HG03575 (cell line): ENCODE results near the gene RPS26.
"Not testable (repeated sequence)": the region's sequence is repeated elsewhere in the genome, so short reads cannot be mapped to it uniquely, and the experiment has no call there.

ENCODE experiments used
- ATAC-seq: cut with Tn5 transposase; IDR thresholded peaks from one replicate; pipeline ENCODE4 v1.9.1; 2021; ENCODE audit not compliant: unreplicated experiment, insufficient number of reproducible peaks, low FRiP score; ENCODE audit errors: extremely low read depth

RPS26 gene

DNA sequence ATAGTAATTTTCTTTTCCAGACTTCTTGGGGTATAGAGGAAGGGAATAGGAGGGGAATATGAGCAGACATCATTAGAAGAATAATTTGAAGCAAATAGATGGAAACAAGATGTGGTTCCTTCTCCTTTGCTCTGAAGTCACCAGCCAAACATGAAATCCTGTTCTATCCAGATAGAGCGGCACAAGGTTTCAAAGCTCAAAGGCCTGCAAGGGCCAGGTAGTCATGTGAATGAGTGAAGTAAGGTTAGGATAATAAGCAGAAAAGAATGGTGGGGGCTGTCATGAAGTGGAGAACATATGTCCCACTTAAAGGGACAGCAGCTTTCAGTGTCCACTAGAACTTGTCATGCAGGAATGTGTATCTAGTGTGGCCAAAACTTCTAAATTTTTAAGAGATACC is 23.4 kb upstream of the RPS26 start:
- ATAC-seq = no peak

DNA sequence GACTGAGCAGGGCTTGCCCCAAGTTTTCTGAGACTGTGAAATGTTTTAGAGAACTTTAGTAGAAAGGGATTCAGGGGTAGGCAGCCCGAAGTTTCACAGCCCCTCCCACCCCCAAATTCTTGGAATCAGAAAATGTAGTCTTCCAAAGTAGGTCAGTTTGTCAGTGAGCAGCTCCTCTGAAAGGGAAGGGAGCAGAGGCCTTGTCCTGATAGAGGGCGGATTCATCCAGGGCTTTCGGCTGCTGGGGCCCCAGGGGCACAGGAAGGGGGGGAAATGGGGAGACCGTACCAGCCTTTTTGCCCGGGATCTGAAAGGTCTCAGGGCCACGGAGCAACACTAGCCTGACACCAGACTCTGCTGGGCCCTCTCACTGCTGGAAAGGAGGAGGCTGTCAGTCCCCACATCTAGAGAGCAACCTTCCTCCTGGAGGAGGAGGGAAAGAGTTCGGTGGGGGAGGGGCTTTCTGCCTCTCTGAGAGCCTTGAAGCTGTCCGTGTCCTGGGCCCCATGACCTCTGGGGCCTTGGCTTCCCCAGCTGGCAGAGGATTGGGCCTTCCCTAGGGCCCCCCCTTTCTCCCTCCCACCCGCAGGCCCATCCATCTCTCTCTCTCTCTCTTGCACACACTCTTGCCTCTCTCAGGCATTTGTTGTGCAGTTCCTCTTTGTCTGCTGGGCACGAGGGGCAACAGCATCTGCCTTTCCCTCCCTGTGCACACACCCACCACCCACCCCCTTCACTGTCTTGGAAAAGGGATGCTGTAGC is 21.1 kb upstream of the RPS26 start, which contains the start of gene IKZF4:
IKZF4 (plus strand) TSS at position 621 of the 762 bp plus-strand sequence. CDS start 451 bp downstream, outside the sequence.
- ATAC-seq = no peak

- ATAC-seq = no peak
These were observed 19.7 kb upstream of the RPS26 start for GRCh38 chr12:56021889-56022497.

- no peak for ATAC-seq
These were observed 13.1 kb upstream of the RPS26 start for GRCh38 chr12:56028511-56029165.

DNA sequence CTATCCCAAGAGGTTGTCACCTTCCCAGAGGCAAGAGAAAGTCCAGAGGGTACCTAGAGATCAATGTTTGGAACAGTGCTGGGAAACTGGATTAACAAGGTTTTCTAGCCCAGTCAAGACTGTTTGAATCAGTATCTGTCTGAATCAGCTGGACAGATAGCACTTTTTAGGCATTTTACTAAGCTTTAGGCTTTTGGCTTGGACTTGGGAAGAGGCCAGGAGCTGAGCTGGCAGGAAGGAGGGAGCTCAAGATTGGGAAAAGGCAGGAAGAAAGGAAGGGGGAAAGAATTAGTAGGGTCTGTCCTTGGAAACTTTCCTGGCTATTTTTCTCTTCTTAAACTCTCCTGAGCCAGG is 12.6 kb upstream of the RPS26 start:
- no peak for ATAC-seq

DNA sequence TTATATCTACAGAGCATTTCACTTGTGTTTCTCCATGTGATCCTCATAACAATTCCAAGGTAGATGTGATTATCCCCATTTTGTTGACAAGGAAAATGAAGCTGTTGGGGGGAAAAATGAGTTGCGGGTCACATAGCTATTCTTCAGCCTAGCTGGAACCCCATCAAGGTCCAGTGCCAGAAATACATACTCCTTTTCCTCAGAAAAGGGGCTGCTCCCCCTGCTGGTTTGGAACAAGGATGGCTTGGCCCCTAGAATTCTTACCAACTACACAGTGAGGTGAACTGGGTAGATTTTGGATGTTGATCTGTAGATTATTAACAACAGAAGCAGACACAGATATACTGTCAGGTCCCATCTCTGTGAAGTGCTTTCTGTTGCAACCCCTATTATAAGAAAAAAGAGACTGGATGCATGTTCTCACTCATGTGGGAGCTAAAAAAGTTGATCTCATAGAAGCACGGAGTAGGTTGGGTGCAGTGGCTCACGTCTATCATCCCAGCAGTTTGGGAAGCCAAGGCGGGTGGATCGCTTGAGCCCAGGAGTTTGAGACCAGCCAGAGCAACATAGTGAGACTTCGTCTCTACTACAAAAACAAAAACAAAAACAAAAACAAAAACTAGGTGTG is 11.9 kb upstream of the RPS26 start:
- no peak for ATAC-seq

DNA sequence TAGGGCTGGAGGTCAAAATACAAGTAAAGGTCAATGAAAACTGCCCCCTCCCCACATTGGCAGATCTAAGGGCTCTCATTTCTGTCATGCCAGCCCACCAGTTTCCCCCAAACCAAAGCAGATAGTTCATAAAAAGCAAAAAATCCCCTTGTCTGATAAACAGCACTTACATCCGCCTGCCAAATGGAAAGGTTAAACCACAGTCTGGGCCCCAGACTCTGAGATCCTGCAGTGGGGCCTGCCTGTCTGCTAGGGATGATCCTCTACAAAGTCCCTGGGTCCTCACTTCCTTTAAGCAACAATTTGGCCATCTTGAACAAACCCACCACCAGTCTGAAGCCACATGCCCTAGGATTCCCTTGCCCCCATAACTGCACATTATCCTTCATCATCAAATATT is 9.7 kb upstream of the RPS26 start:
- ATAC-seq = no peak

- no peak for ATAC-seq
These were observed 7.0 kb upstream of the RPS26 start for GRCh38 chr12:56034586-56035332.

DNA sequence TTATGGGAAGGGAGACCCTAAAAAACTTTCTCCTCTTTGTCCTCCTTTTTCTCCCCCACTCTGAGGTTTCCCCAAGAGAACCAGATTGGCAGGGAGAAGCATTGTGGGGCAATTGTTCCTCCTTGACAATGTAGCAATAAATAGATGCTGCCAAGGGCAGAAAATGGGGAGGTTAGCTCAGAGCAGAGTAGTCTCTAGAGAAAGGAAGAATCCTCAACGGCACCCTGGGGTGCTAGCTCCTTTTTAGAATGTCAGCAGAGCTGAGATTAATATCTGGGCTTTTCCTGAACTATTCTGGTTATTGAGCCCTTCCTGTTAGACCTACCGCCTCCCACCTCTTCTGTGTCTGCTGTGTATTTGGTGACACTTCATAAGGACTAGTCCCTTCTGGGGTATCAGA is 4.6 kb upstream of the RPS26 start:
- no peak for ATAC-seq

DNA sequence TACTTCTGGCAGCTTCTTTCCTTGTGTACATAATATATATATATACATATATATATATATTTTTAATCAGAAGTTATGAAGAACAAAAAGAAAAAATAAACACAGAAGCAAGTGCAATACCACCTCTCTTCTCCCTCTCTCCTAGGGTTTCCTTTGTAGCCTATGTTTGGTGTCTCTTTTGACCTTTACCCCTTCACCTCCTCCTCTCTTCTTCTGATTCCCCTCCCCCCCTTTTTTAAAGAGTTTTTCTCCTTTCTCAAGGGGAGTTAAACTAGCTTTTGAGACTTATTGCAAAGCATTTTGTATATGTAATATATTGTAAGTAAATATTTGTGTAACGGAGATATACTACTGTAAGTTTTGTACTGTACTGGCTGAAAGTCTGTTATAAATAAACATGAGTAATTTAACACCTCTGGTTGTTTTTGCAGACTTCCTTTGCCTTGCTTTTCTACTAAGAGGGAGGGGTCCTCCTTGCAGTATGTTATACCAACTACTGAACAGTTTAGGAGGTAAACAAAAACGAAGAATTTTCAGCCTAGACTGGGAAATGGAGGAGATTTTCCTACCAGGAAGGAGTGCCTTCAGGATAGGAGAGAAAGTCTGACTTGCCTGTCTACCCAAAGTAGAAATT is 3.6 kb upstream of the RPS26 start:
- no peak for ATAC-seq

- ATAC-seq = no peak
These were observed 1.6 kb upstream of the RPS26 start for GRCh38 chr12:56040151-56040550.

DNA sequence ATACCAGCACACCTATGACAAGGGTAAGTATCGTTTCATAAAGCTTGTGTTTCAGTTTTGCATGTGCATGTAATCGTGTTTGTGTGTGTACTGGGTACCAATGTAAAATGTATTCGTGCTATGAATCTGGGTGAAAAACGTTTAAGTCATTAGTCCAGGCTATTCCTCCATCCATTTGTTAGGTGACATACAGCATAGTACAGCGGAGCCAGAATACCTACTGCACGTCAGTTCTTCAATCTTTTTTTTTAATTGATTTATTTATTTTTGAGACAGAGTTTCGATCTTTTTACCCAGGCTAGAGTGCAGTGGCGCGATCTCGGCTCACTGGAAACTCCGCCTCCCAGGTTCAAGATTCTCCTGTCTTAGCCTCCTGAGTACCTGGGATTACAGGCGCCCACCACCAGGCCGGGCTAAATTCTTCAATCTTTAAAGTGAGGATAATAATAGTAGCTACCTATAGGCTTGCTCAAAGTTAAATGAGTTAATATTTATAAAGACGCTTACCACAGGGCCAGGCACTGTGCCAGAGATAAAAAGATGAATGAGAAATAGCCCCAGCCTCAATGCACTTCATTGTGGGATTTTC is 661 bp upstream of the RPS26 start:
- ATAC-seq = no peak

GRCh38 chr12:56042430-56042813 is 704 bp downstream of the RPS26 start:
- ATAC-seq = not testable (repeated sequence)

DNA sequence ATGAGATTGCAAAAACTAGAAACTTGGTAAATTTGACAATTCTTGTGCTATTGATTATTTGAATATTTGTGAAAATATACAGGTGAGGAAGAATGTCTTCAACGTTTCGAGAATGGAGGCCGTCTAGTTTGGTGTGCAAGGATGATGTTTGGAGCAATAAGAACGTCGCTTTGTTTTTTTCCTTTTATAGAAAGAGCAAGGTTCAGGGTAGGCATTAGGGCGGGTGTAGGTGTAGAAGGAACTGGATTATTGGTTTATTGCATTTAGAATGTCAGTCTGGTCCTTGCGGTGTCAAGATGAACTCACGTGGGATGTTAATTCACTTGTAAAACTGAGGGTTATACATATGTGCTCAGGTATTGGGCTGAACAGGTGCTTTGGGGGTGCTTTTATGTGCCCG is 1.1 kb downstream of the RPS26 start:
- no peak for ATAC-seq

DNA sequence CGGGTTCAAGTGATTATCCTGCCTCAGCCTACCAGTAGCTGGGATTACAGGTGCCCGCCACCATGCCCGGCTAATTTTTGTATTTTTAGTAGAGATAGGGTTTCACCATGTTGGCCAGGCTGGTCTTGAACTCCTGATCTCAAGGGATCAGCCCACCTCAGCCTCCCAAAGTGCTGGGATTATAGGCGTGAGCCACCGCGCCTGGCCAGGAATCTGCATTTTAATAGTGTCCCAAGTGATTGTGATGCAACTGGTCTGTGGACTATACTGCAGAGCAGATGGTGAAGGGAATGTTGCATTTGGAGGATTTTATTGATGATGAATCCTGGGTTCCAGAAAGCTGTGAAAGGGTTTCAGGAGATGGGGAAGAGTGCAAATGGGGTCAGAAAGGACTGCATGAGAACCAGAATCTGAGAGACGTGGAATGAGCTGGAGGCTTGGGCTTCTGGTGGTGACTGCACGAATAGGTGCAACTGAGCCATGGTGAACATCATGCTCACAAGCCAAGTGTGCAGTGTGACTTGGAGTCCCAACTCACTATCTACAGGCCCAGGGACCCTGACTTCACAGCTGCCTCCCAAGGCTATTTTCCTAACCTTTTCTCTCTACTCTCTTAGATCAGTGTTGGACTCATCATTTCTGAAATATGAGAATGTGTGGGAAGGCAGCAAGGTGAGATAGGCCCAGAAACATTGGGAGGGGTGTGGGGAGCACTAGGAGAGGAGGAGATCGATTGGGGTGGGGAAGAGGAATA is 4.5 kb downstream of the RPS26 start:
- no peak for ATAC-seq

DNA sequence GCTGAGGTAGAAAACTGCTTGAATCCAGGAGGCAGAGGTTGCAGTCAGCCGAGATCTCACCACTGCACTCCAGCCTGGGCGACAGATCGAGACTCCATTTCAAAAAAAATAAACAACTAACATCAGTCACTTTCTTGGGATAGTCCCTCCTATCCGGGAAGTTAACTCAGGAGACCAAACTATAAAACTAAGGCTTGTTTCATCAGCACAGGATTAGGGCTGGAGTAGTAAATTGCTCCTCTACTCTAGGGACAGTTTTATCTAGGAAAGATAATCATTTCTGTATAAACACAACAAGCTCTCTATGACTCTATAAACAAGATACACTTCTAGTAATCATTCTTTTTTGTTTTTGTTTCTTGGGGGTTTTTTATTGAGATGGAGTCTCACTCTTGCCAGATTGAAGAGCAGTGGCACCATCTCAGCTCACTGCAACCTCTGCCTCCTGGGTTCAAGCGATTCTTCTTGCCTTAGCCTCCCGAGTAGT is 11.7 kb downstream of the RPS26 start:
- no peak for ATAC-seq

DNA sequence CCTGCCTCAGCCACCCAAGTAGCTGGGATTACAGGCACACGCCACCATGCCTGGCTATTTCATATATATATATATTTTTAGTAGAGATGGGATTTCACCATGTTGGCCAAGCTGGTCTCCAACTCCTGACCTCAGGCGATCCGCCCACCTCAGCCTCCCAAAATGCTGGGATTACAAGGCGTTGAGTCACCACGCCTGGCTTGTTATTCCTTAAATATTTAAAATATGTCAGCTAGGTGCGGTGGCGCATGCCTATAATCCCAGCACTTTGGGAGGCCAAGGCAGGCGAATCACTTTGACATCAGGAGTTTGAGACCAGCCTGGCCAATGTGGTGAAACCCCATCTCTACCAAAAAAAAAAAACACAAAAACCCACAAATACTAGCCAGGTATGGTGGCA is 18.2 kb downstream of the RPS26 start:
- not testable (repeated sequence) for ATAC-seq

GRCh38 chr12:56061982-56062381 is 20.3 kb downstream of the RPS26 start:
- no peak for ATAC-seq
